ENCODE measurements around the gene FOXJ1. TPM values are rescaled to one million over a fixed set of nuclear protein-coding genes. Genes with fewer than 3 reads are reported as not detected.

The FOXJ1 gene
- total and polyA plus RNA-seq, 2 of the 13 experiments (the other 11 are each of a cell fraction or from before 2014, with no cell fraction given): 0.98 to 1.6 TPM

- TF ChIP-seq, protein P1, sequence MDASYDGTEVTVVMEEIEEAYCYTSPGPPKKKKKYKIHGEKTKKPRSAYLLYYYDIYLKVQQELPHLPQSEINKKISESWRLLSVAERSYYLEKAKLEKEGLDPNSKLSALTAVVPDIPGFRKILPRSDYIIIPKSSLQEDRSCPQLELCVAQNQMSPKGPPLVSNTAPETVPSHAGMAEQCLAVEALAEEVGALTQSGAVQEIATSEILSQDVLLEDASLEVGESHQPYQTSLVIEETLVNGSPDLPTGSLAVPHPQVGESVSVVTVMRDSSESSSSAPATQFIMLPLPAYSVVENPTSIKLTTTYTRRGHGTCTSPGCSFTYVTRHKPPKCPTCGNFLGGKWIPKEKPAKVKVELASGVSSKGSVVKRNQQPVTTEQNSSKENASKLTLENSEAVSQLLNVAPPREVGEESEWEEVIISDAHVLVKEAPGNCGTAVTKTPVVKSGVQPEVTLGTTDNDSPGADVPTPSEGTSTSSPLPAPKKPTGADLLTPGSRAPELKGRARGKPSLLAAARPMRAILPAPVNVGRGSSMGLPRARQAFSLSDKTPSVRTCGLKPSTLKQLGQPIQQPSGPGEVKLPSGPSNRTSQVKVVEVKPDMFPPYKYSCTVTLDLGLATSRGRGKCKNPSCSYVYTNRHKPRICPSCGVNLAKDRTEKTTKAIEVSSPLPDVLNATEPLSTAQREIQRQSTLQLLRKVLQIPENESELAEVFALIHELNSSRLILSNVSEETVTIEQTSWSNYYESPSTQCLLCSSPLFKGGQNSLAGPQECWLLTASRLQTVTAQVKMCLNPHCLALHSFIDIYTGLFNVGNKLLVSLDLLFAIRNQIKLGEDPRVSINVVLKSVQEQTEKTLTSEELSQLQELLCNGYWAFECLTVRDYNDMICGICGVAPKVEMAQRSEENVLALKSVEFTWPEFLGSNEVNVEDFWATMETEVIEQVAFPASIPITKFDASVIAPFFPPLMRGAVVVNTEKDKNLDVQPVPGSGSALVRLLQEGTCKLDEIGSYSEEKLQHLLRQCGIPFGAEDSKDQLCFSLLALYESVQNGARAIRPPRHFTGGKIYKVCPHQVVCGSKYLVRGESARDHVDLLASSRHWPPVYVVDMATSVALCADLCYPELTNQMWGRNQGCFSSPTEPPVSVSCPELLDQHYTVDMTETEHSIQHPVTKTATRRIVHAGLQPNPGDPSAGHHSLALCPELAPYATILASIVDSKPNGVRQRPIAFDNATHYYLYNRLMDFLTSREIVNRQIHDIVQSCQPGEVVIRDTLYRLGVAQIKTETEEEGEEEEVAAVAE (CRISPR knock-in tag; IDR thresholded peaks at IDR 0.05; ENCODE audit: borderline replicate concordance): 0 out of 2 replicates have a peak, but pooled peaks have one; percentile 50
- peak; percentile 77; the same call in 1 of the 2 replicates for TF ChIP-seq KDM2A (CRISPR knock-in tag; IDR thresholded peaks at IDR 0.05; ENCODE audit: borderline replicate concordance, low read depth)
- TF ChIP-seq EEA1 (CRISPR knock-in tag; IDR thresholded peaks at IDR 0.05; ENCODE audit: borderline replicate concordance): 0 out of 2 replicates have a peak, but pooled peaks have one; percentile 64
- TF ChIP-seq ZNF777 (CRISPR knock-in tag; IDR thresholded peaks at IDR 0.05): no peak; the same call in 1 of the 2 replicates
- peak; percentile 85; the same call in 1 of the 2 replicates for TF ChIP-seq ZNF891 (CRISPR knock-in tag; IDR thresholded peaks at IDR 0.05)
- no peak for TF ChIP-seq CHCHD3 (CRISPR knock-in tag; IDR thresholded peaks at IDR 0.05)
- TF ChIP-seq, protein P2, sequence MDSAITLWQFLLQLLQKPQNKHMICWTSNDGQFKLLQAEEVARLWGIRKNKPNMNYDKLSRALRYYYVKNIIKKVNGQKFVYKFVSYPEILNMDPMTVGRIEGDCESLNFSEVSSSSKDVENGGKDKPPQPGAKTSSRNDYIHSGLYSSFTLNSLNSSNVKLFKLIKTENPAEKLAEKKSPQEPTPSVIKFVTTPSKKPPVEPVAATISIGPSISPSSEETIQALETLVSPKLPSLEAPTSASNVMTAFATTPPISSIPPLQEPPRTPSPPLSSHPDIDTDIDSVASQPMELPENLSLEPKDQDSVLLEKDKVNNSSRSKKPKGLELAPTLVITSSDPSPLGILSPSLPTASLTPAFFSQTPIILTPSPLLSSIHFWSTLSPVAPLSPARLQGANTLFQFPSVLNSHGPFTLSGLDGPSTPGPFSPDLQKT (CRISPR knock-in tag; IDR thresholded peaks at IDR 0.05; ENCODE audit: borderline replicate concordance): no peak
- TF ChIP-seq CHD2 (IDR thresholded peaks at IDR 0.05; ENCODE audit: low read depth, low read length): peak; percentile 44; the same call in 1 of the 2 replicates
- TF ChIP-seq GZF1 (CRISPR knock-in tag; IDR thresholded peaks at IDR 0.05): no peak
- peak; percentile 100 for TF ChIP-seq RBM22 (optimal IDR thresholded peaks at IDR 0.05; ENCODE audit: low read length)
- TF ChIP-seq HOXA3 (CRISPR knock-in tag; IDR thresholded peaks at IDR 0.05): peak; percentile 34; the same call in 1 of the 2 replicates
- no peak for TF ChIP-seq ZFP36 (IDR thresholded peaks at IDR 0.05; ENCODE audit: borderline replicate concordance, low read depth, low read length, partially characterized antibody)
- TF ChIP-seq ZNF619 (CRISPR knock-in tag; IDR thresholded peaks at IDR 0.05): 0 out of 2 replicates have a peak, but pooled peaks have one; percentile 71
- no peak for TF ChIP-seq POLR2G (IDR thresholded peaks at IDR 0.05; ENCODE audit: low read depth, low read length)
- peak; percentile 85 for TF ChIP-seq ZNF883 (CRISPR knock-in tag; IDR thresholded peaks at IDR 0.05; ENCODE audit: not compliant biosample characterization)
- TF ChIP-seq, protein P3, sequence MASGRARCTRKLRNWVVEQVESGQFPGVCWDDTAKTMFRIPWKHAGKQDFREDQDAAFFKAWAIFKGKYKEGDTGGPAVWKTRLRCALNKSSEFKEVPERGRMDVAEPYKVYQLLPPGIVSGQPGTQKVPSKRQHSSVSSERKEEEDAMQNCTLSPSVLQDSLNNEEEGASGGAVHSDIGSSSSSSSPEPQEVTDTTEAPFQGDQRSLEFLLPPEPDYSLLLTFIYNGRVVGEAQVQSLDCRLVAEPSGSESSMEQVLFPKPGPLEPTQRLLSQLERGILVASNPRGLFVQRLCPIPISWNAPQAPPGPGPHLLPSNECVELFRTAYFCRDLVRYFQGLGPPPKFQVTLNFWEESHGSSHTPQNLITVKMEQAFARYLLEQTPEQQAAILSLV (CRISPR knock-in tag; IDR thresholded peaks at IDR 0.05; ENCODE audit: borderline replicate concordance): peak; percentile 70; the same call in 1 of the 2 replicates
- TF ChIP-seq, protein P4, sequence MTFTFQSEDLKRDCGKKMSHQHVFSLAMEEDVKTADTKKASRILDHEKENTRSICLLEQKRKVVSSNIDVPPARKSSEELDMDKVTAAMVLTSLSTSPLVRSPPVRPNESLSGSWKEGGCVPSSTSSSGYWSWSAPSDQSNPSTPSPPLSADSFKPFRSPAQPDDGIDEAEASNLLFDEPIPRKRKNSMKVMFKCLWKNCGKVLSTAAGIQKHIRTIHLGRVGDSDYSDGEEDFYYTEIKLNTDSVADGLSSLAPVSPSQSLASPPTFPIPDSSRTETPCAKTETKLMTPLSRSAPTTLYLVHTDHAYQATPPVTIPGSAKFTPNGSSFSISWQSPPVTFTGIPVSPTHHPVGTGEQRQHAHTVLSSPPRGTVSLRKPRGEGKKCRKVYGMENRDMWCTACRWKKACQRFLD (CRISPR knock-in tag; IDR thresholded peaks at IDR 0.05; ENCODE audit: borderline replicate concordance): peak; percentile 77; the same call in 1 of the 2 replicates
- TF ChIP-seq NFKB2 (CRISPR knock-in tag; IDR thresholded peaks at IDR 0.05; ENCODE audit: borderline replicate concordance): peak; percentile 66; the same call in 1 of the 2 replicates
- no peak for TF ChIP-seq NR3C1 (CRISPR knock-in tag; IDR thresholded peaks at IDR 0.05)
These were observed at the start of gene FOXJ1 (continued) for GRCh38 chr17:76141212-76142038.
